Choroid plexus epithelial cell (primary cell): ENCODE data around the gene CFAP410.

Experiments
- DNase-seq: peaks from one replicate; pipeline ENCODE4 v3.0.0-alpha.2; 2010; ENCODE audit warnings: low read depth
- H3K4me3 ChIP-seq: 2 replicates; pipeline ENCODE4 v1.5.1; 2011; ENCODE audit warnings: low read depth, mild to moderate bottlenecking, control low read depth, low read length, moderate library complexity
- CTCF ChIP-seq: conservative IDR thresholded peaks from 2 replicates; pipeline ENCODE4 v1.5.1; 2011; ENCODE audit warnings: low read depth, mild to moderate bottlenecking, control low read depth, inconsistent platforms, low read length, moderate library complexity

Gene CFAP410

GRCh38 chr21:44379991-44380865 lies 41.0 kb upstream of the CFAP410 start:
- no peak overlapping the region for H3K4me3 ChIP-seq
- DNase-seq: no peak
- TF ChIP-seq CTCF: no peak

DNA sequence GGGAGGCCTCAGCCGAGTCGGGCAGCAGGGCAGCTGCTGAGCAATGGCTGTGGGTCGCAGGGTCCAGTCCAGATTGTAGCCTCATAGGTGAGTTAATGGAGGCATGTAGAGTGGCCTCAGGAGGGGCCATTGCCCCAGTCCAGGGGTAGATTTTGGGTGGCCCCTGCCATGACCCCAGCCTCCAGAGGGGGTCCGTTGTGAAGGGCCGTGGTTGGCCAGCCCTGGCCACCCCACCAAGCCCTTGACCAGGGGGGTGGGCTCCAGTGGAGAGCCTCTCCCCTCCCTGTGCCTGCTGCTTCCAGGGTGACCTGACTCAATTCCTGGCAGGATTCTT lies 40.3 kb upstream of the CFAP410 start:
- no peak overlapping the region for H3K4me3 ChIP-seq
- no peak for TF ChIP-seq CTCF
- no peak for DNase-seq

DNA sequence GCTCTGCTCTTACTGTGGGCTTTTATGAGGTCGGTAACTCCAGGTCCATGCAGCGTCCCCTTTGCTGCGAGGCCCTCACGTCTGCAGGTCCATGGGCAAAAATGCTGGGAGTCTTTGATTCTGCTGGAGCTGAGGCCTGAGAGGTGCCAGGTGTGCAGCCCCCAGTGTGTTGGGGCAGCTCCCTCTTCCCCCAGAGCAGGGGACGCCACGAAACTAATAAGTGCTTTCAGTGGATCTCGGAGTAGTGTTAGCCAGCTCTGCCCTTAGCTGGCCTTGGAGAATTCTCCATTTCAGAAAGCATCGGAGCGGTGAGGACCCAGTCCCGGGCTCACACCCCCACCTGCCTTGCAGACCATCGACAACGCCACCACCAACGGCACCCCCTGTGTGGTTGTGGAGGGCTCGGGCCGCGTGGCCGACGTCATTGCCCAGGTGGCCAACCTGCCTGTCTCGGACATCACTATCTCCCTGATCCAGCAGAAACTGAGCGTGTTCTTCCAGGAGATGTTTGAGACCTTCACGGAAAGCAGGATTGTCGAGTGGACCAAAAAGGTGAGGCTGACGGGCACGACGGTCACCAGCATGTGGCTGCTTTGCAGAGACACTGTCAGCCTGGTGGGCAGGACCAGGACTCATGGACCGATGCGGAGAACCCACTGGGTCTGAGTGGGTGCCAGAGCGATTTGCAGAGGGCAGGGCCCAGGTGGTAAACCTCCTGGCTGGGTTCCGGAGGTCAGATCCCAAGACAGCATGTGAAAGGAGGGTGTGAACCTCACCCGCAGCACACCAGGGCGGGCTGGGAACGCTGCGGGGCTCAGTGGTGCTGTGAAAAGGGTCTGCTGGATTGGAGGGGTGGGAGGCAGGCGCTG lies 39.7 kb upstream of the CFAP410 start:
- no peak overlapping the region for H3K4me3 ChIP-seq
- no peak for TF ChIP-seq CTCF
- DNase-seq: no peak

DNA sequence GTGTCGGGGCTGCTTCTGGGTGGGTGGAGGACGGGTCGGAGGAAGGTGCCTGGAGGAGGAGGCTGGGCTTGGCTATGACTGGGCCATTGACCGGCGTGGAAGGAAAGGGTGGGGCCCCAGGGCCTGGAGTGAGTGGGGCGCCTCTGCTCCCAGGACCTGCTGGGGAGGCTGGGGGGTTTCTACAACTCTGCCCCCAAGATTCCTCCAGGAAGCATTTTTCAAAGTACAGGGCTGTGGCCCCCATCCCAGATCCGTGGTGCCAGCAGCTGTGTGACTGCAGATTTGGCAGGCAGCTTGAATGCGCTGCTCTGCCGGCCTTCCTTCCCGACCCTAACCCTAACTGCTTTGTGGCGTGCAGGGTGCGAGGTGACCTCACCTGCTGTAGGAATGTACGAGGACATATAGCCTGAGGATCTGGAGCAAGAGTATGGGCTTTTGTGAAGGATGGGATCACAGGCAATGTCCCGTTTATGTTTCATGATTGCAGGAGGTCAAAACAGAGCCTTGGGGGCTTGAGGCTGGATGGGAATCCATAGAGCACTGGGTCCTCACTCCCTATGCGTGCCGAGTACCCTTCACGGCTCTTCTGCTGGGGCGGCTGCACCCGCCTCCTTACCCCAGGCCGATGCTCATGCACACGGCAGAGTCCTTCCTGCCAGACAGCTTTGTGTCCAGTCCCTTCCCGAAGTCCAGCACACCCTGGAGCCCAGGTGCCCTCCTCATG lies 38.9 kb upstream of the CFAP410 start:
- no peak for DNase-seq
- TF ChIP-seq CTCF: no peak
- no peak overlapping the region for H3K4me3 ChIP-seq

GRCh38 chr21:44377201-44377921 lies 38.2 kb upstream of the CFAP410 start:
- TF ChIP-seq CTCF: no peak
- DNase-seq: no peak
- H3K4me3 ChIP-seq: no peak overlapping the region

DNA sequence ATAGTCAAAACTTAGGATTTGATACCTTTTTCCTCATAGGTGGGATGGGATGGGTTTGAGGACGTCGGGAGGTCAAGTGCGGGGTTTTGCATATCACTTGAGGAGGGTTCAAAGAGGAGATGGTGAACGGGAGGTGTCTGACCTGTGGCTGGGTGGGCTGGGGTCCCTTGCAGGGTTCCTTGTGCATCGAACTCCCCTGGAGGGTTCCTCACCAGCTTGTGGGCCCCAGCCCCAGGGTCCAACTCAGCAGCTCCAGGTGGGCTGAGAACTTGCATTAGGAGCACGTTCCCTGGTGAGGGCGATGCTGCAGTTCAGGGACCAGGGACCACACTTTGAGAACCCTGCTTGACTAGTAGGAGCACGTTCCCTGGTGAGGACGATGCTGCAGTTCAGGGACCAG lies 37.4 kb upstream of the CFAP410 start:
- TF ChIP-seq CTCF: no peak
- DNase-seq: no peak
- no peak overlapping the region for H3K4me3 ChIP-seq
